BLaER1 treated with 17β-estradiol and CSF1 and Interleukin-3, amounts not matched to agents 10 nM and 100 nM (cell line): ENCODE data around the gene HAPLN1.
"Not testable (repeated sequence)": the region's sequence is repeated elsewhere in the genome, so short reads cannot be mapped to it uniquely, and the experiment has no call there.

ENCODE experiments used
- H3K27ac ChIP-seq, 11 experiments: shearing (Covaris generic); formaldehyde crosslinking; 2 replicates each; pipeline ENCODE4 v1.8.1; 2022
- H3K27me3 ChIP-seq, 11 experiments: shearing (Covaris generic); formaldehyde crosslinking; 2 replicates each; pipeline ENCODE4 v1.8.1; 2022
- H3K36me3 ChIP-seq, 11 experiments: shearing (Covaris generic); formaldehyde crosslinking; 2 replicates each; pipeline ENCODE4 v1.8.1; 2022
- H3K4me1 ChIP-seq, 10 experiments: shearing (Covaris generic); formaldehyde crosslinking; 2 replicates each; pipeline ENCODE4 v1.8.1; 2022
- H3K4me2 ChIP-seq, 11 experiments: shearing (Covaris generic); formaldehyde crosslinking; 2 replicates each; pipeline ENCODE4 v1.8.1; 2022
- H3K4me3 ChIP-seq, 10 experiments: shearing (Covaris generic); formaldehyde crosslinking; 2 replicates each; pipeline ENCODE4 v1.8.1; 2022
- H3K9ac ChIP-seq, 11 experiments: shearing (Covaris generic); formaldehyde crosslinking; 2 replicates each; pipeline ENCODE4 v1.8.1; 2022
- H3K9me3 ChIP-seq, 11 experiments: shearing (Covaris generic); formaldehyde crosslinking; replicated peaks in 1 of 11; 2 replicates each; pipeline ENCODE4 v1.8.1; 2022
- H4K20me1 ChIP-seq, 11 experiments: shearing (Covaris generic); formaldehyde crosslinking; 2 replicates each; pipeline ENCODE4 v1.8.1; 2022
- Cebpa-rat ChIP-seq, 11 experiments: shearing (Covaris generic); IDR thresholded peaks; 2 replicates each; pipeline ENCODE4 v1.8.1; 2022

Gene HAPLN1

DNA sequence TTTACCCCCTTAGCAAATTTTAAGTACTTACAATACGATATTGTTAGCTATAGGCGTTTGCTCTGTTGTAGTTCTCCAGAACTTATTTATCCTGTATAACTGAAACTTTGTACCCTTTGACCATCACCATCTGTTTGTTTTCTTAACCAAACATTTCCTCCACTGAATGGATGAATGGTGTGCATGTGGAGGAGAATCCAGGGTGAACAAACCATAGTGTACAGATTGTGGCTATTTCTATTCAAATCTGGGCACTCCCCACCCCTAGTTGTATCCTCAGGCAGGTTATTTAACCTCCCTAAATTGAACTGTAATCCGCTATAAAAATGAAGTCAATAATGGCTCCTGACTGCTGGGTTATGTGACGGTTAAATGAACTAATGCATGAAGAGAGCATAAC is 21.4 kb upstream of the HAPLN1 start:
- no peak overlapping the region for H3K9ac ChIP-seq
- H3K4me2 ChIP-seq: no peak overlapping the region
- peaks cover 0 to 24% (median 13%) of the 10 kb centered on the region in 10 experiments; a peak in 13 of 20 replicates for H3K4me1 ChIP-seq
- H3K36me3 ChIP-seq: no peaks in the 10 kb centered on the region
- peaks cover 0 to 9% (median 2%) of the 10 kb centered on the region in 11 experiments; a peak in 7 of 22 replicates for H3K9me3 ChIP-seq
- H3K4me3 ChIP-seq: no peak overlapping the region
- H4K20me1 ChIP-seq: no peaks in the 10 kb centered on the region
- TF ChIP-seq Cebpa-rat (IDR thresholded peaks at IDR 0.05): no peak
- no peaks in the 10 kb centered on the region for H3K27me3 ChIP-seq
- no peak overlapping the region for H3K27ac ChIP-seq

DNA sequence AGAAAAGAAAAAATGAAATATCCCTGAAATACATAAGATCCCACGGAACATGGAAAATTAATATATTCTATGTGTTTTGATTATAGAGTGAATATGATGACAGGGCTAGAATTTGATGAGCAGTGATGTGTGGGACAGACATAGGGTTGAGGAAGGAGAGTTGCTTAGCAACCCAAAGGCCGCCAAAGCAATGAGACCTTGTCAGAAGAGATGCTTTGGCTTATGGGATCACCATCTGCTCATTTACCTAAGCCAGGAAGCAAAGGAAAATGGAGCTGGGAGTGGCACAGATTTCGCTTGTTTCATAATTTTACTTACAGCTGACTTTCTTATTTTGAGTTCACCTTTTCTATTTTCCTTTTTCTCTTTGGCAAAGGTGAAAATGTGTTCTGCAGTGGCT is 20.9 kb upstream of the HAPLN1 start:
- Histone ChIP-seq H3K9ac (no peak overlapping the region), H4K20me1 (no peaks in the 10 kb centered on the region), H3K4me3 (no peak overlapping the region), H3K4me1 (peaks cover 0 to 24% (median 13%) of the 10 kb centered on the region in 10 experiments; a peak in 13 of 20 replicates), H3K4me2 (no peak overlapping the region), H3K27ac (peak overlapping the region in 1 of 11 experiments; percentile 3; a peak in 1 of 22 replicates), H3K27me3 (no peaks in the 10 kb centered on the region), H3K36me3 (no peaks in the 10 kb centered on the region), H3K9me3 (peaks cover 0 to 4% (median 0%) of the 10 kb centered on the region in 11 experiments; a peak in 4 of 22 replicates)
- no peak for TF ChIP-seq Cebpa-rat (IDR thresholded peaks at IDR 0.05)

DNA sequence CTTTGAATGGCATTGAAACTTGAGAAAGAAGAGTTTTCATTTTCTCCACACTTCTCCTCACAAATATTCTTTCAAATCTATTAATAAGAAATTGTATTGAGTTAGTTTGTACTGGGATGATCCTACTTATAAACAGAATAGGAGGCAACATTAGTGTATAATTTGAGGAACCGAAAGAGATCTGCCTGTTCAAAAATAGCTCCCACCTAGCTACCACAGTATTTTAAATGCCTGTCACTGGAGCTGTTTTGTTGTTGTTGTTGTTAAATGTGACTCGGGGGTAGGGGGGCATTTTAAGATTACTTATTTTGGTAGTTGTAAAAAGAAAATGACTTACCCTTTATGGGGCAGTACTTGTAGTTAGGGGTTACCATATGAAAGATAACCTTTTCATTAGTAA is 20.1 kb upstream of the HAPLN1 start:
- Histone ChIP-seq H3K4me1 (peaks cover 0 to 24% (median 13%) of the 10 kb centered on the region in 10 experiments; a peak in 13 of 20 replicates), H4K20me1 (no peaks in the 10 kb centered on the region), H3K36me3 (no peaks in the 10 kb centered on the region), H3K9ac (no peak overlapping the region), H3K9me3 (no peaks in the 10 kb centered on the region), H3K27me3 (no peaks in the 10 kb centered on the region), H3K4me3 (no peak overlapping the region), H3K4me2 (peak overlapping the region in 4 of 11 experiments; percentile 4 to 32 (median 20); a peak in 5 of 22 replicates), H3K27ac (0 out of 22 replicates have a peak overlapping the region, but pooled peaks of 1 of the 11 experiments have one; percentile 3)
- TF ChIP-seq Cebpa-rat (IDR thresholded peaks at IDR 0.05): no peak

DNA sequence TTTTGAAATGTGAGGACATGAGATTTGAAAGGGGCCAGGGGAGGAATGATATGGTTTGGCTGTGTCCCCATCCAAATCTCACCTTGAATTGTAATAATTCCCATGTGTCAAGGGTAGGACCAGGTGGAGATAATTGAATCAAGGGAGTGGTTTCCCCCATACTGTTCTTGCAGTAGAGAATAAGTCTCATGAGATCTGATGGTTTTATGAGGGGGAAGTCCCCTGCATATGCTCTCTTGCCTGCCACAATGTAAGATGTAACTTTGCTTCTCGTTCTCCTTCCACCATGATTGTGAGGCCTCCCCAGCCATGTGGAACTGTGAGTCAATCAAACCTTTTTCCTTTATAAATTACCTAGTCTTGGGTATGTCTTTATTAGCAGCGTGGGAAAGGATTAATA is 15.5 kb upstream of the HAPLN1 start:
- H4K20me1 ChIP-seq, H3K27me3 ChIP-seq, H3K27ac ChIP-seq, H3K4me2 ChIP-seq, H3K9ac ChIP-seq, H3K36me3 ChIP-seq, H3K4me3 ChIP-seq: not testable (repeated sequence)
- peaks cover 0 to 22% (median 8%) of the 10 kb centered on the region in 11 experiments; a peak in 16 of 22 replicates for H3K9me3 ChIP-seq
- peaks cover 10 to 25% (median 18%) of the 10 kb centered on the region in 10 experiments for H3K4me1 ChIP-seq

DNA sequence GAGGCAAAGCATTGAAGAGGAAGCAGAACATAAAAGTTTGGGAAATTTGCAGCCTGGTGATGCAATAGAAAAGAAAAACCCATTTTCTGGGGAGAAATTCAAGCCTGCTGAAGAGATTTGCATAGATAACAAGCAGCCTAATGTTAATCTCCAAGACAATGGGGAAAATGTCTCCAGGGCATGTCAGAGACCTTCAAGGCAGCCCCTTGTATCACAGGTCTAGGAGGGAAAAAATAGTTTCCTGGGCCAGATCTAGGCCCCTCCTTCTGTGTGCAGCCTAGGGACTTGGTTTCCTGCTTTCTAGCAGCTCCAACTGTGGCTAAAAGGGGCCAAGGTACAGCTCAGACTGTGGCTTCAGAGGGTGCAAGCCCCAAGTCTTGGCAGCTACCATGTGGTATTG is 14.4 kb upstream of the HAPLN1 start:
- H3K4me2 ChIP-seq: peak overlapping the region in 2 of 11 experiments; percentile 11 to 56; a peak in 3 of 22 replicates
- H3K9me3 ChIP-seq: peaks cover 0 to 22% (median 8%) of the 10 kb centered on the region in 11 experiments; a peak in 16 of 22 replicates
- H3K4me1 ChIP-seq: peaks cover 10 to 22% (median 17%) of the 10 kb centered on the region in 10 experiments
- not testable (repeated sequence) for H3K36me3 ChIP-seq, H3K4me3 ChIP-seq, H3K27me3 ChIP-seq, H3K9ac ChIP-seq, H4K20me1 ChIP-seq, H3K27ac ChIP-seq

DNA sequence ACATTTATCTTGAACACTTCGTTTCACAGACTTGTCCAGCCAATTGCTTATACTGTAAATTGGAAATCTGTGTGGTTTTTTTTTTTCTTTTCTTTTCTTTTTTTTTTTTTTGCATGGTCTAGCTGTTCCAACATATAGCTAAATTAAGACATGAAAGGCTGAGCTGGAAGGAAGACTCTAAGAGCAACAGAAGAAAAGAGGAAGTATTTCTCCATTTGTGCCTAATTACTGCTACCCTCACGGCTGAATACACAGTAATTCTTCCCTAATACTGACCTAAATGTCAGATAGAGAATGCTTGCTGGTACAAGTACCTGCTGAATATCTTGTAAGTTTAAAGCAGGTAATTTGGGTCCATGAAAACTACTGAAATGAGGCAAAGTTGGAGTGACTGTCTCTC is 11.0 kb upstream of the HAPLN1 start:
- Histone ChIP-seq H3K4me1 (peaks cover 10 to 22% (median 17%) of the 10 kb centered on the region in 10 experiments), H4K20me1 (no peaks in the 10 kb centered on the region), H3K36me3 (no peaks in the 10 kb centered on the region), H3K27me3 (no peaks in the 10 kb centered on the region), H3K9ac (no peak overlapping the region), H3K9me3 (peaks cover 0 to 22% (median 8%) of the 10 kb centered on the region in 11 experiments; a peak in 16 of 22 replicates), H3K4me2 (peak overlapping the region; percentile 38 to 75 (median 56); a peak in 20 of 22 replicates), H3K4me3 (no peak overlapping the region), H3K27ac (0 out of 22 replicates have a peak overlapping the region, but pooled peaks of 2 of the 11 experiments have one; percentile 28 to 35)
- TF ChIP-seq Cebpa-rat (IDR thresholded peaks at IDR 0.05): no peak

DNA sequence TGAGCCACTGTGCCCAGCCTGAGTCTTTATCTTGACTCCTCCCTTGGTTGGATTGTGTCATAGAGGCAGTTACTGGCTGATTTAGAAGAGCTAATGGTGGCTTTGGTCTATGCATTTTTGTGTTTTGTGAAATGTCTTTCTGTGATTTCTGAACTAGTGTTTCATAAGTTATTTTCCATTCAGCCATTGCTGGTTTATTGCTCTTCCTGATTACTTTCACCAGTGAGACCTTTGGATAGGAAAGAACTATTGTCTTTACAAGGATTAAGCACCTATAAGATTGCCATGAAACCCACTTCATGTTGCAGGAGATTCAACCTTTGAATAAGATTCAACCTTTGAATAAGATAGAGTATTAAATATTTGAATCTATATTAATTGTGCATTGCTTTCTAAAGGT is 8.7 kb upstream of the HAPLN1 start:
- Histone ChIP-seq H3K9ac (no peak overlapping the region), H3K4me3 (no peak overlapping the region), H3K4me1 (peaks cover 10 to 17% (median 13%) of the 10 kb centered on the region in 10 experiments; a peak in 19 of 20 replicates), H3K27me3 (no peaks in the 10 kb centered on the region), H4K20me1 (no peaks in the 10 kb centered on the region), H3K27ac (no peak overlapping the region), H3K9me3 (peaks cover 0 to 13% (median 7%) of the 10 kb centered on the region in 11 experiments; a peak in 16 of 22 replicates), H3K36me3 (no peaks in the 10 kb centered on the region), H3K4me2 (no peak overlapping the region)
- no peak for TF ChIP-seq Cebpa-rat (IDR thresholded peaks at IDR 0.05)

DNA sequence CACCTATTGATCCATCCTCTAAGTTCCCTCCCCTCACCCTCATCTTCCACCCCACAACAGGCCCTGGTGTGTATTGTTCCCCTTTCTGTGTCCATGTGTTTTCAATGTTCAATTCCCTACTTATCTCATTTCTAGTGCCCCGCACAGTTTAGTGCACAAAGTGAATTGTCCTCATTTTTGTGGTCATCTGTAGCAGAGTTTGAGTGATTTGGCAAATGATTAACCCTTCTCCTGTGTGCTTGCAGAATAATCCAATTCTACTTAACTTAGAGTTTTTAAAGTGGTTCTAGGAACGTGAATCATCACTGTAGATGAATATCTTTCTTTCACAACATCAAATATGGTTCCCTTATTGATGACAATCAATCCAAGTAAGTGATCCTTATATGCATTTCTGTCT is 6.3 kb upstream of the HAPLN1 start:
- TF ChIP-seq Cebpa-rat (IDR thresholded peaks at IDR 0.05): no peak
- no peak overlapping the region for H3K4me2 ChIP-seq
- H3K36me3 ChIP-seq: no peaks in the 10 kb centered on the region
- no peaks in the 10 kb centered on the region for H3K9me3 ChIP-seq
- H3K4me1 ChIP-seq: peaks cover 7 to 21% (median 13%) of the 10 kb centered on the region in 10 experiments; a peak in 19 of 20 replicates
- no peak overlapping the region for H3K9ac ChIP-seq
- H3K27ac ChIP-seq: no peak overlapping the region
- peaks cover 15 to 23% (median 18%) of the 10 kb centered on the region in 11 experiments for H3K27me3 ChIP-seq
- H3K4me3 ChIP-seq: no peak overlapping the region
- no peaks in the 10 kb centered on the region for H4K20me1 ChIP-seq

DNA sequence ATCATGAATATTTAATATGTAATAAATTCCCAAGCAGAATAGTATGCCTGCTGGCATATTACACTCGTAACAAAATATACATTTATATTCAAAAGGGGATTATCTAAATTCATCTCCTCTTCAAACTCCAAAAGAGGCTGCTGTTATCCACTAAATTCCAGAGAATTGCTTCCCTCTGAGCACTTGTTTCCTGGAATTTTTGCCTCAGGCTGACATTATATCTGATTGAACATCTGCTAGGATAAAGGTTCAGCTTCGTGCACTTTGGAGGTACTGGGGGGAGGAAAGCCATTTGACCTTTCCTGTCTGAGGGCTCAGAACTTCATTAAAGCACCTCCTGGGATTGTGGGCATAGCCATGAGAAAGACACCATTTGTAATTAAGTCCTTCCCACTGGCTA is 4.3 kb upstream of the HAPLN1 start:
- peaks cover 35 to 42% (median 37%) of the 10 kb centered on the region in 11 experiments for H3K27me3 ChIP-seq
- no peak overlapping the region for H3K4me3 ChIP-seq
- no peaks in the 10 kb centered on the region for H3K36me3 ChIP-seq
- peaks cover 0 to 12% (median 4%) of the 10 kb centered on the region in 10 experiments; a peak in 6 of 20 replicates for H3K4me1 ChIP-seq
- H4K20me1 ChIP-seq: peaks cover 0 to 6% (median 0%) of the 10 kb centered on the region in 11 experiments; a peak in 4 of 22 replicates
- no peak overlapping the region for H3K9ac ChIP-seq
- H3K27ac ChIP-seq: no peak overlapping the region
- H3K4me2 ChIP-seq: no peak overlapping the region
- H3K9me3 ChIP-seq: no peaks in the 10 kb centered on the region
- no peak for TF ChIP-seq Cebpa-rat (IDR thresholded peaks at IDR 0.05)

DNA sequence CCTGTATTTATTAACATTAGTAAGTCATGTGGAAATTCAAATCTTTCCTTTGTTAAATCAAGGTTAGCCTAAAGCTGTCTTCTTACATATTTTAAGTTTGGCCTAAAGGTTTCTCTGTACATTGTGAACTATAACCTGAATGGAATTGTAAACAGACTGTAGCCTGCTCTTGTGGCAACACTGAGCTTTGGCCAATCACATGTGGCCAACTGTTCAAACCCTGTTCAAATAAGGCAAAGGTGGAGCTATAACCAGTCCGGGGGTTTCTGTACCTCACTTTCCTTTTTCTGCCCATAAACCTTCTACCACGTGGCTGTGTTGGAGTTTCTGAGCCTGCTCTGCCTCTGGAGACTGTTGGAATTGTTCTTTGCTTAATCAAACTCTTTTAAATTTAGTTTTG is 3.3 kb upstream of the HAPLN1 start:
- peaks cover 0 to 6% (median 0%) of the 10 kb centered on the region in 11 experiments; a peak in 4 of 22 replicates for H4K20me1 ChIP-seq
- H3K4me1 ChIP-seq: peaks cover 0 to 12% (median 4%) of the 10 kb centered on the region in 10 experiments; a peak in 6 of 20 replicates
- no peaks in the 10 kb centered on the region for H3K9me3 ChIP-seq
- H3K36me3 ChIP-seq: no peaks in the 10 kb centered on the region
- H3K9ac ChIP-seq: no peak overlapping the region
- no peak overlapping the region for H3K4me3 ChIP-seq
- H3K27me3 ChIP-seq: peaks cover 38 to 50% (median 41%) of the 10 kb centered on the region in 11 experiments
- H3K27ac ChIP-seq: no peak overlapping the region
- TF ChIP-seq Cebpa-rat (IDR thresholded peaks at IDR 0.05): no peak
- no peak overlapping the region for H3K4me2 ChIP-seq
